HG02981 (cell line): ENCODE results near the gene SAP130.
"Not testable (repeated sequence)": the region's sequence is repeated elsewhere in the genome, so short reads cannot be mapped to it uniquely, and the experiment has no call there.

Experiments
- ATAC-seq: cut with Tn5 transposase; IDR thresholded peaks from one replicate; pipeline ENCODE4 v1.9.1; 2021; ENCODE audit warnings: mild to moderate bottlenecking, moderate library complexity; ENCODE audit not compliant: unreplicated experiment

SAP130 gene

DNA sequence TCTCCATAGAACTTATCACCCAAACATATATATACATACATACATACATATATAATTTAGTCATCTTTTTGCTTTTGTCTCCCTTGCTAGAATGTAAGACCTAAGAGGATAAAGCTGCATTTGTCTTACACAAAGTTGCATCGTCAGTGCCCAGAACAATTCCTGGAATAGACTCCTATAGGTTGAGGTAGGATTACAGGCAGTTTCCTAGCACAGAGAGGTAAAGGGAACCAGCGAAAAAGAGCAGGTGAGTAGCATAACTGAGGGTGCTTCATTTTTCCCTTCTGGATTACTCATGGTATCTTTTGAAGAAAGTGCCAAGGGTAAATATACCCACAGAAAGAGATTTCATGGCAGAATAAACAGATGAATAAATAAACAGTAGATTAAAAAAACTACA, 74.0 kb downstream of the SAP130 start:
- no peak for ATAC-seq

DNA sequence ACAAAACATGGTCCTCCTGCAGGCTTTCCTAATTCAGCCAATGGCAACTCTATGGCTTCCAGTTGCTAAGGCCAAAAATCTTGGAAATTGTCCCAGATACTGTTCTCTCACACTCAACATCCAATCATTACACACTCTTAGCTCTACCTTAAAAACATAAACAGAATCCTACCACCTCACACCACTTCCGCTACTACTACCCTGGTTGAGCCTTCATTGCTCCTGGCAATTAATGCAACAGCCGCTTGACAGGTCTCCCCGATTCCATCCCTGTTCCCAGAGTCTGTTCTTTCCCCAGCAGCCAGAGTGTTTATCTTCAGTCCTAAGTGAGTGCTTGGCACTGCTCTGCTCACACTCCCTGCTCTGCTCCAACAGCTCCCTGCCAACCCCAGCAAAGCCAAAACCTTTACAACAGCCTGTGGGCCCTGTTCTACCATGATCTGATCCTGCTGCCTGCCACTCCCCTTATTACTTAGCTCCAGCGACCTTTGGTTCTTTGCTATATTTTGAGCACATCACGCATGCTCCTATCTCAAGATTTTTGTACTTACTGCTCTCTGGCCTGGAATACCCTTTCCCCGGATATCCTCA, 74.6 kb downstream of the SAP130 start:
- ATAC-seq = no peak

DNA sequence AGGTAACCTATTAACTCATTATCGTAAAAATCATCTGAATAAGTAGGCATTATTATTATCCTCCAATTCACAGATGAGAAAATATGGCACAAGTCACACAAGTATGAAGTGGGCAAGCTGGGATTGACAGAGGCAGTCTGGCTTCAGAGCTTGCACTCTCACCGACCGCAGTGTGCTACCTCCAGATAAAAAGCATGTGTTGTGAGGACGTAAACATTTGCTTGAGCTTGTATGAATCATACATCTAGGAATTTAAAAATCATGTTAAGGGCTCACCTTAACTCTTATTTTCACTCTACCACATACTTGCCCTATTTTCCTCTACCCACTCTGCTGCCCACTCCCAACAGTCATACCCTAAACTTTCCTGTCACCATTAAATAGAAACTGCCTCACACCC, 76.8 kb downstream of the SAP130 start:
- ATAC-seq = no peak

DNA sequence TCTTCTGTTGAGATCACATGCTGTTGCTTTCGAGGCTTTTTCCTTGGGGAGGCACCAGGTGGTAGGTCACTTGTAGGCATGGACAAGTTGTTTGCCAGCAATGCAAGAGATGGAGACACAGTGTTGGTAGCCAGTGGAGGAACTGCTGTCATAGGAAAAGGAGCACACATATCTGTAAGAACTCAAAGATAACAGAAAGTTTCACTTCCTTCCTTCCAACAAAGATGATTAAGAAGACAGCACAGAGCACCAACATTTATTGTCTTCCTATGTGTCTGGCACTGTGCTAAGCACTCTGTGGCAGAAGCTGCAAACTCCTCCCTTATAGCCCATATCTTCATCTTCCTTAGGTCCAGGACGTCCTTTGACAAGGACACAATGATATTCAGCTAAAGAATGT, 77.6 kb downstream of the SAP130 start:
- ATAC-seq = no peak

GRCh38 chr2:127945281-127945680, 82.6 kb downstream of the SAP130 start:
- no peak for ATAC-seq

DNA sequence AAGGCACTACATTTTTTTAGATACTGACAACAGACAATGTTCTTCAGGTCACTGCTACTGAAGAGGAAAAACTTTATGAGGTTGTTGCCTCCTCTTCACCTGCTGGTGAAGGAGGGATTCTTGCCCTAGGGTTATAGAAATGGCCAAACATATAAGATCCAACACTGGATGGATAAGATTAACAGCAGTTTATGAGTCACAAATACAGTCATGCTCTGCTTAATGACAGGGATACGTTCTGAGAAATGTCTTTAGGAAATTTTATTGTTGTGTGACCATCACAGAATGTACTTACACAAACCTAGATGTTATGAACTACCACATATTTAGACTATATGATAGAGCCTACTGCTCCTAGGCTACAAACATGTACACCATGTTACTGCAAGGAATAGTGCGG, 84.7 kb downstream of the SAP130 start:
- no peak for ATAC-seq

GRCh38 chr2:127942002-127942401, 85.9 kb downstream of the SAP130 start:
- no peak for ATAC-seq

GRCh38 chr2:127941461-127941860, 86.4 kb downstream of the SAP130 start:
- no peak for ATAC-seq

- no peak for ATAC-seq
These were observed 87.2 kb downstream of the SAP130 start for GRCh38 chr2:127940641-127941040.

- no peak for ATAC-seq
These were observed 92.5 kb downstream of the SAP130 start for GRCh38 chr2:127935337-127935736.

GRCh38 chr2:127932199-127932876, 95.5 kb downstream of the SAP130 start:
- ATAC-seq = no peak

DNA sequence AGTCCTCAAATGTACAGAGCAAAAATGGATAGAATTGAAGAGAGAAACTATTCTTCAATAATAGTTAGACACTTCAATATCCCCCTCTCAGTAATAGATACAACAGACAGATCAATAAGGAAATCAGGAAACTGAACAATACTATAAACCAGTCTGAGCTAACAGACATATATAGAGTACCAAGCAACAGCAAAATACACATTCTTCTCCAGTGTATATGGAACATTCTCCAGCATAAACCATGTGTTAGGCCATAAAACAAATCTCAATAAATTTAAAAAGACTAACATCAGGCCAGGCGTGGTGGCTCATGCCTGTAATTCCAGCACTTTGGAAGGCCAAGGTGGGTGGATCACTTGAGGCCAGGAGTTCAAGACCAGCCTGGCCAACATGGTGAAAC, 98.4 kb downstream of the SAP130 start:
- ATAC-seq = no peak

- no peak for ATAC-seq
These were observed 100.5 kb downstream of the SAP130 start for GRCh38 chr2:127927384-127927783.

GRCh38 chr2:127917916-127918315, 109.9 kb downstream of the SAP130 start:
- ATAC-seq = no peak

GRCh38 chr2:127913808-127914457, 113.9 kb downstream of the SAP130 start:
- no peak for ATAC-seq

- ATAC-seq = no peak
These were observed 116.1 kb downstream of the SAP130 start for GRCh38 chr2:127911737-127912136.

- ATAC-seq = no peak
These were observed 117.4 kb downstream of the SAP130 start for GRCh38 chr2:127910415-127910814.

GRCh38 chr2:127909019-127909418, 118.8 kb downstream of the SAP130 start:
- no peak for ATAC-seq

GRCh38 chr2:127907733-127908400, 120.0 kb downstream of the SAP130 start:
- not testable (repeated sequence) for ATAC-seq

- no peak for ATAC-seq
These were observed 121.5 kb downstream of the SAP130 start for GRCh38 chr2:127906206-127906926.
